ENCODE measurements around the gene TBC1D5.

TBC1D5 gene

GRCh38 chr3:17266846-17267245 is 475.6 kb downstream of the TBC1D5 start:
- no peak for DNase-seq

DNA sequence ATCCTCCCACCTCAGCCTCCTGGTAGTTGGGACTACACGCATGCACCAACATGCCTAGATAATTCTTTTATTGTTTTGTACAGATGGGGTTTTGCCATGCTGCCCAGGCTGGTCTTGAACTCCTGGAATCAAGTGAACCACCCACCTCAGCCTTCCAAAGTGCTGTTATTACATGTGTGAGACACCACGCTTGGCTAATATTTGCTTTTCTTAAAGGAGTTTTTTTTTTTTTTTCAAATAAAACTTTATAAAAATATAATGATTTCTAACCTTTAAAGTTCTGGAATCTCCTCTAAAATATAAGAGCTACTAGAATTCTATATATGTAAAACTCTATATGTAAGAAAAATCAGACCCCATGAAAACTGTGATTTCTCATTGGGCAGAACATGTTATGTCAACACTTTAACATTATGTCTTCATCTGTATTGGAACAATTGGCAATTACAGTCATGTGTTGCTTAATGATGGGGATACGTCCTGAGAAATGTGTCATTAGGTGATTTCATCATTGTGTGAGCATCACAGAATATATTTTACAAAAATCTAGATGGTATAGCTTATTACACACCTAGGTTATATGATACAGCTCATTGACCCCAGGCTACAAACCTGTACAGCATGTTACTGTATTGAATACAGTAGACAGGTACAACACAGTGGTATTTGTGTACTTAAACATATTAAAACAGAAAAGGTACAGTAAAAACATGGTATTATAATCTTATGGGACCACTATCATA is 480.6 kb downstream of the TBC1D5 start:
- DNase-seq, result no peak

GRCh38 chr3:17260257-17260656 is 482.2 kb downstream of the TBC1D5 start:
- no peak for DNase-seq

DNA sequence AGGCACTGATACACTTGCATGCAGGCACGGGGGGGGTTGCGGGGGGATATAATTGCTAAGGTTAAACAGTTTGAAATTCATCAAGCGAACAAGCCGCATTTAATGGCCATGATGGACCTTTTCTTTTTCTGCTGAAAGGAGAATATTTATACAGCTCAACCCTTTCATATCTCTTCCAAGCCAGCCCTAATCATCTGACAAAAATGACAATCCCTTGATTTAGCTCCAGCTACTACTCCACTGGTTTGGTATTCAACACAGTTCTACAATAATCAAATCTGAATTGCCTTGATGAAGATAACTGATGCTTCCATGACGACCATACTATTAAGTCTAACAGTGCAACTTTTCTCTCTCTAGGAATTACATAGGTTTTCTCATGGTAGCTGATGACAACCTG is 482.7 kb downstream of the TBC1D5 start:
- DNase-seq, result no peak

GRCh38 chr3:17258823-17259436 is 483.5 kb downstream of the TBC1D5 start:
- DNase-seq, result no peak

DNA sequence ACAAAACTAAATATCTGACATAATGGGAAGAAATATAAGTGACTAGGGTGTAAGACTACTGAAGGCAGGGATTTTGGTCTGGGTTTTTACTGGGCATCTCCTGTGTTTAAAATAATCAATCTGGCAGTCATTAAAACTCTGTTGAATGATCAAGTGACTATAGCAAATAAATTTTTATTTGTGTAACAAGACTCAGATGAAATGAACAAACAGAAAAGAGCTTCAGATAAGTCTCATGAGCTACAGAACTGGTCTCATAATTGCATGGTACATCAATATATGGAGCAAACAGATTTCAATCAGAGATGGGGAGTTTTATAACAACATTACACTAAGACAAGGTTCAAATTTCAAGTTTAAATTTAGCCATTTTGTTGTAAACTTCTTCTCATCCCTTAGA is 485.2 kb downstream of the TBC1D5 start:
- DNase-seq, result no peak

DNA sequence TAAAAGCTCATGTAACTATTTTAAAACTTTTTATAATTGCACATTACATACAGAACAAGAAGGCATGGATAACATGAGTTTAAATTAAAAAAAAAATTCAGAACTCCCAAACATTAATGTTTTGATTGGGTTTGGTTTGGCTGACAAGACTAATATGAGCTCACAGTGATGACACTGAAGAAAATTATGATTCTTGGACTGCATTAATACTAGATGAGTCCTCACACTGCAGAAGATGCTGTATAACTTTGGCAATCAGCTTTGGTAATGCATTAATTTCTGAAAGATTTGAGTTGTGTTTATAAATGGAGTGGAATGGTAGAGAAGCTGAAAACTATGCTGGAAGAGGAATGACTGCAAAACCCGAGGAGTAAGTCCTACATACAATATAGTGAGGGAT is 498.8 kb downstream of the TBC1D5 start:
- DNase-seq, result no peak

GRCh38 chr3:17239417-17239816 is 503.0 kb downstream of the TBC1D5 start:
- no peak for DNase-seq

DNA sequence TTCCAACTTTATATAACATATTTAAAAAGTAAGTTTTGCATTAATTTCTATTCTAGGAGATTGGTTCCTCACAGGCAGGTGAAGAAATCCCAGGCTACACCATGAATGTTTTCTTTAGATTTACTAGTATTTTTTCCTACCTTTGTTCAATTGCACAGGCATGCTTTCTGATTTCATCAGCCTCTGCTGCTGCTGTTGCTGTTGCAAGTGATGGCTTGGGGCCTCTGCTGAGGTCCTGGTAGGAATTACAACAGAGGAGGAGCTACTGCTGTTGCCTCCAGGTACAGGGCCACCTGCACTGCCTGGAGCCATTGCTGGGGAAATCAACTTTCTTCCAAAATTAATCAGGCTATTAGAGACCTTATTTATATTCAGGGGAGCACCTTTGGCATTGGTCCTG is 504.4 kb downstream of the TBC1D5 start:
- no peak for DNase-seq

- no peak for DNase-seq
Measured at GRCh38 chr3:17235310-17235709, 507.1 kb downstream of the TBC1D5 start.

GRCh38 chr3:17234382-17234781 is 508.0 kb downstream of the TBC1D5 start:
- DNase-seq, result no peak

- peak; percentile 13 for DNase-seq
Measured at GRCh38 chr3:17233398-17233800, 509.0 kb downstream of the TBC1D5 start.

GRCh38 chr3:17232442-17232841 is 510.0 kb downstream of the TBC1D5 start:
- DNase-seq, result no peak

- no peak for DNase-seq
Measured at GRCh38 chr3:17231537-17232261, 510.7 kb downstream of the TBC1D5 start.

DNA sequence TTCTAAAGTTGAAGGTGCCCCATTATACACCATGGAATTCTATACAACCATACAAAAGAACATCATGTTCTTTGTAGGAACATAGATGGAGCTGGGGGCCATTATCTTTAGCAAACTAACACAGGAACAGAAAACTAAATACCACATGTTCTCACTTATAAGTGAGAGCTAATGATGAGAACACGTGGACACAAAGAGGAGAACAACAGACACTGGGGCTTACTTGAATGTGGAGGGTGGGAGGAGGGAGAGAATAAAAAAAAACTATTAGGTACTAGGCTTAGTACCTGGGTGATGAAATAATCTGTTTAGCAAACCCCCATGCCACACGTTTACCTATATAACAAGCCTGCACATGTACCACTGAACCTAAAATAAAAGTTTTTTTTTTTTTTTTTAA is 515.0 kb downstream of the TBC1D5 start:
- DNase-seq, result no peak

GRCh38 chr3:17221529-17221928 is 520.9 kb downstream of the TBC1D5 start:
- DNase-seq, result no peak

DNA sequence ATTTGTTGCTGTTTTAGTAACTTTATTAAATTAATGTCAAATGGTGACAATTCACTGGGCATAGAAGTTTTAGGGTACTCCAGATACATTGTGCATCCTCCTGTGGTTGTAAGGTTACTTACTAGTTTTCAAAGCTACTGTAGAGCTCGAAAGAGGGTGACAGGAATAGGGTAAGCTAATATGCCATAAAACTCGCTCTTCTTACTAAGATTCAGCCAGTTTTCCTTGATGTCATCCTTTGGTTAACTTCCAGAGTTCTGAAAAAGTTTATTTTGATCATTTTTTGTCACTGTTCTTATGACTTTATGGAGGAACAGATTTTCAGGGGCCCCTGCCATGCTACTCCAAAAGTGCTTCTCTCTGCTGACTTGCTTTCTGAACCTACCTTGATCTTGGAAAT is 522.8 kb downstream of the TBC1D5 start:
- no peak for DNase-seq

GRCh38 chr3:17218587-17218986 is 523.8 kb downstream of the TBC1D5 start:
- no peak for DNase-seq

DNA sequence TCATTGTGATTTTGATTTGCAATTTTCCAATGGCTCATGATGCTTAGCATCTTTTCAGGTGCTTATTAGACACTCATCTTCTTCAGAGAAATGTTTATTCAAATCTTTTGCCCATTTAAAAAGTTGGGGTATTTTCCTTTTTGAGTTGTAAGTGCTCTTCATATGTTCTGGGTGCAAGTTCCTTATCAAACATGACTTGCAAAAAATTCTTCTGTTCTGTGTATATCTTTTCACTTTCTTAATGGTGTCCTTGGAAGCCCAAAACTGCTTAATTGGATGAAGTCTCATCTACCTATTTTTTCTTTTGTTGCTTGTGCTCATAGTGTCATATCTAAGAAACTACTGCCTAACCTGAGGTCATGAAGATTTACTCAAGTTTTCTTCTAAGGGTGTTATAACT is 524.8 kb downstream of the TBC1D5 start:
- DNase-seq, result no peak

GRCh38 chr3:17213102-17213501 is 529.3 kb downstream of the TBC1D5 start:
- no peak for DNase-seq

GRCh38 chr3:17207979-17208378 is 534.5 kb downstream of the TBC1D5 start:
- DNase-seq, result no peak

DNA sequence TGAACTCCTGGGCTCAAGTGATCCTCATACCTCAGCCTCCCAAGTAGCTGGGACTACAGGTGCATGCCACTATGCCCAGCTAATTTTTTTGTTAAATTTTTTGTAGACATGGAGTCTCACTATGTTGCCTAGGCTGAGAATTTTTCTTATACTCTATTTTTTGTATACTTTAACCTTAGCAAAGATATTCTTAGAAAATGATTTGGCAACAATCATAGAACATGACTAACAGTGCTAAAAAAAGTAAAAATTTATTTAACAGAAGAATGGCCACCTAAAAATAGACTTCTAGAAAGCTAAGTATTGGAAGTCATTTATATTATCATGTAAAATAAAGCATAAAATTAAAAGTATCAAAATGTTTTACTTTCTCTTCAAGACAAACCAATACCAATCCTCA is 535.4 kb downstream of the TBC1D5 start:
- DNase-seq, result no peak

DNA sequence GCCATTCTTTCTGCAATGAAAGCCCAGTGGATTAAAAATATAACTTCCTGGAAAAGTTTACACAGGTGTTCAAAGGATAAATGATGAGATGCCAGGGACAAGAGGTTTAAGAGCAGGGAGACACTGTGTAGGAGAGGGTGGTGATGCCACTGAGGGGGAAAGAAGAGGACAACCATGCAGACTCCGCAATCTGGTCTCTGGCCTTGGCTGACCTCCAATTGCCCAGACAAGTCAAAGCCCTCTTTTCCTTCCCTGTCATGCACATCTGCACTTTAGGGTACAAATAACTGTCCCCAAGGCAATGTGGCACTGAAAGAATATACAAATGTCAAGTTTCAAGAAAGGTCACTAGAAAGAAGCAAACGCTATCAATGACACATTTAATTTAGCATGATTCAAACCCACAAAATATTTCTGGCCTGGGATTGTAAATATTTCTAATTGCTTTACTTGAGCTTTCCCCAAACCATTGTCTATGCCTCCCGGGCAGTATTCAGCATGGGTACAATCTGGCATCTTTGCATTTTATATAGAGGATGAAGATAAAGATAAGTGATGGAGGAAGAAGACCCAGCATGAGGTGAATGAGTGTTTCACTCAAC is 538.3 kb downstream of the TBC1D5 start:
- no peak for DNase-seq

GRCh38 chr3:17201538-17201937 is 540.9 kb downstream of the TBC1D5 start:
- DNase-seq, result no peak
